COLO829 (cell line): ENCODE data around the gene CR1L.
A peak's percentile ranks its signal among the peaks of the same experiment; 100 is the strongest.
"Not testable (repeated sequence)": the region's sequence is repeated elsewhere in the genome, so short reads cannot be mapped to it uniquely, and the experiment has no call there.

Source experiments
- DNase-seq: peaks from one replicate; pipeline ENCODE4 v3.0.0; 2012; ENCODE audit warnings: low spot score

The CR1L gene

DNA sequence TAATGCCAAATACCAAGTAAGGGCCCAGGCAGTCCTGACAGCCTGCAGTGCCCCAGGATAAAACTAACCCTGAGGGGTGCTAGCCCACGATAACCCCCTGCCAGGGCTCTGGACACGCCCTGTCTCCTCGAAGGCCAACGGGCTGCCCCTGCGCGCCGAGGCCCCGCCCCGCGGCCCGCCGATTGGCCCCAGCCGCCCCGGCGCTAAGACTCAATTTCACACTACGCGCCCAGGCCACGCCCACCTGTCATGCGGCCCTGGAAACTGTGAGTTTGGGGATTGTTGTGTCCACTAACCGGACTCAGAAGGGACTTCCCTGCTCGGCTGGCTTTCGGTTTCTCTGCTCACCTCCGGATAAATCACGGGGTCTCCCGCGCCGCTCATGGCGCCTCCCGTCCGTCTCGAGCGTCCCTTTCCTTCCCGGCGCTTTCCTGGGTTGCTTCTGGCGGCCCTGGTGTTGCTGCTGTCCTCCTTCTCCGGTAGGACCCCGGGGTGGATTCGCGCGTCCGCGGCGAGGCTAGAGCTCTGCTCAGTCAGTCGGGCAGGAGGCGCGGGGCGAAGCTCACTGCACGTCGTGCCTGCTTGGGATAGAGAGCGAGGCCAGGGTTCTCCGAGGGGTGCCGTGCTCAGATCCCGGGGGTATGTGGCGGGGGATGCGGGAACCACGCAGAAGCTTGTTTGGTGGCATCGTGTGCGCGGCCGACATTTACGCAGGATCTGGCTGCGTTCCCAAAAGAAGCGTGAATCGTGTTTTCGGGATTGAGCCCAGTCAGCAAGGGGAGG is at the start of gene CR1L:
Gene CR1L (plus strand): TSS at position 282 of the 783 bp plus-strand sequence. CDS start 101 bp downstream, at position 383.
- DNase-seq, result no peak

DNA sequence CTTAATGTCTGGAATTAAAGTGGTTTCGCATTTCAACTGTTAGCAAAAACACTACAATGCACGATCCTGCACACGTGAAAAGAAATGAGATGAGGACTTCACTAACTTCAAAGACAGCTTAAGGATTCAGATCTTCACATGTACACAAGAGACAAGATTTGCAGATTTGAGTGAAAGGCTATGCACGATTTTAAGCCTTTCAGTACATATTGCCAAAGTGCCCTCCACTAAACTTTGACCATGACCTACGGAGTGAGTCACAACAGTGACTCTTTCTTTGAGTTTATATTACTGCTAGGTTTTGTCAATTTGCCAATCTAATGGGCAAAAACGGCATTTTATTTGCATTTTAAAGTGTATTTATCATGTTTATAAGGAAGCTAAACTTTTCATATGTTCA is 41.2 kb upstream of the CR1L start:
- peak; percentile 16 for DNase-seq

DNA sequence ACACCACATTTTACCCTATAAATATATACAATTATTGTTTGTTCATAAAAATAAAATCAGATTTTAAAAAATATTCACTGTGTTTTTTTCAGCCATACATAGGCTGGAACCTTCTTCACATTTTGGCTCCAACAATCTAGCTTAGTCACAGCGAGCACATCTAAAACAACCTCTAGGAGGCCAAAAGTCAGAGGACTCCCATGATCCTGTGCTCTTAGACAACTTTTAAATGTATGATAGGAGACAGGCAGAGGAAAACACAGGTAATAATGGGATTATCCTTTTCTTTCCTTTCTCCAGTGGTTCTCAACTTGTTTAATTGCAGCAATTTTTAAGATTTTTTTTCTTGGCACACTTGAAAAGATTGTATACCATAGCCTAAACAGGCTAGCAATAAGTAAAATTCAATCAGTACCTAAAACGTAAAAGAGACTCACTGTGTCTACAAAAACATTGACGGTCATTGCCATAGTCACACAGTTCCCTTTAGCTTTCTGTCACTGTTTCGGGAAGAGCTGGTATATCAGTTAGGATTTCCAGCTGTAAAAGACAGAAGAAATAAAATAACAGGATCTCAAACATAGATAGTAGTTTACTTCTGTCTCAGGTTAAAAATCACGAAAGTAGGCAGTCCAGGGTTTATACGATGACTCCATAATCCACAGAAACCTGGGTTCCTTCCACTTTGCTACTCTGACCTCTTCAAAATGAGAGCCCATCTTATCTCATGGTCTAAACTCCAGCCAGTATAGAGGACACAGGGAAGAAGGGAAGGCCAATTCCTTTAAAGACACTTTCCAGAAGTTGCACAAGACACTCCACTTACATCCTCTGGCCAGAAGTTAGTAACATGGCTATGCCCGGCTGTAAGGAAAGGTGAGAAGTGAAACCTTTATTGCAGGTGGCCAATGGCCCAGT is 39.2 kb upstream of the CR1L start:
- no peak for DNase-seq

DNA sequence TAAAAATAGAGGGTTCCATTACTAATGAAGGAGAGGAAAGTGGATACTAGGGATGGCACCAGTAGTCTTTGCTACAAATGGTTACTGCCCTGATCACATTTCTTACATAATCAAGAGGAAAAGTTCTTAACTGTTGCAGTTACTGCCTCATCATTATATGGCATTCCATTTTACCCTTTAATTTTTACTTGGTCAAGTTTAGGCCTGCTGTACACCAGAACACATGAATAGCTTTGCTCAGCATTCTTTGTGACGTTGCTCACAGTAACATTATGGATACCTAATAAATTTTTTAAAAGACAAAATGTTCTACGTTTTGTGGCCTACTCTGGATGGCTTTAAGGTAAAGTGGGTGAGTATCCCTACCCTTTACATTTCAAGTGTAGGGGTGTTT is 38.6 kb upstream of the CR1L start:
- no peak for DNase-seq

DNA sequence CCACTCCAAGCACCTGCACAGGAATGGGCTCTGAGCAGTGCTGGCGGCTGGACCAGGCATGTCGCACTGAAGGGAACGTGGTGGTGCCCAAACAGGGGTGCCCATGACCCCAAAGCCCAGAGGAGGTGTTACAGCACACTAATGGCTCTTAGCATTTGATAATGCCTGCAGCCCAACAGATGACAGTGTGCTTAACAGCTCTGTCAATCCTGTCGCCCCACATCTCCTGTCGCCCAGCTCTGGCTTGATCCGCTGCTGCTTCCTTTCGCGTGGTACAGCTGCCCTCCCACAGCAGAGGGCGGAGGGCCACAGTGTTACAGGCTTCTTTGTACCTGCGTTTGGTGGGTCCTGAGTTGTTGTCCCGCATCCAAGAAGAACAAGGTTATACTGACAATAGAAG is 32.2 kb upstream of the CR1L start:
- DNase-seq, result no peak

DNA sequence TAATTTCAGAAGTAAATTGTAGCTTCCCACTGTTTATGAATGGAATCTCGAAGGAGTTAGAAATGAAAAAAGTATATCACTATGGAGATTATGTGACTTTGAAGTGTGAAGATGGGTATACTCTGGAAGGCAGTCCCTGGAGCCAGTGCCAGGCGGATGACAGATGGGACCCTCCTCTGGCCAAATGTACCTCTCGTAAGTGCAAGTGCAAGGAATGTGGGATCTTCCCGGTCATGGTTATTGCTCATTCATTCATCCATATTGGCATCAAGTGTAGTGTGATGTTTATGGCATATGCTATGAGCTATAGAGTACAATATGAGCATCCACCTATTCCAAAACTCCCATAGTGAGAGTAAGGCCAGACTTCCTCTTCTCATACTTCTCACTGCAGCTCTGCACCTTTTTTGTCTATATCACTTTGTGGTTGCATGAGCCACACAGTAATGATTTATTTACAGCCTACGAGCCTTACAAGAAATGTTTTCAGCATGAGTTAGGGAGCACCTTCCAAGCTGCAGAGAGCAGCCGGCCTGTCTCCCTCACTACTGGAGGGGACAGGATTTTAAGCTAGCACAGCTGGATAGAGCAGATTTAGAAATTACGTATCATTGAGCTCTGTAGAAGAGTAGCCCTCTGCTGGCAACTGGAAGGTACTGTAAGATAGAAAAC is 24.9 kb upstream of the CR1L start:
- DNase-seq, result peak; percentile 42

DNA sequence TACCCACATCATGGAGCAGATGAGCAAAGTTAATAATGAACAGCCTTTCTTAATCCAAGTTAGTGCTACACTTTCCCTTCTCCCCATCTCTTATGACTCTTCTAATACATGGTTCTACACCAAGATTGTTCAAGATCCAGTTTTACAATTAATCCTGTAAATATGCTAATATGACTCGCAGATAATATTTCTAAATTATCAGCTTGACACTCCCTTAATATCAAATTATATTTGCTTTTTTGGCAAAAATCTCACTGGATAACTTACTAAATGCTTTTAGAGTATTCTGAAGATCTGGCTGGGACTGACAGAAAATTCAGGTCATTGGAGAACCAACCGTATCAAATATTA is 24.4 kb upstream of the CR1L start:
- DNase-seq, result no peak

DNA sequence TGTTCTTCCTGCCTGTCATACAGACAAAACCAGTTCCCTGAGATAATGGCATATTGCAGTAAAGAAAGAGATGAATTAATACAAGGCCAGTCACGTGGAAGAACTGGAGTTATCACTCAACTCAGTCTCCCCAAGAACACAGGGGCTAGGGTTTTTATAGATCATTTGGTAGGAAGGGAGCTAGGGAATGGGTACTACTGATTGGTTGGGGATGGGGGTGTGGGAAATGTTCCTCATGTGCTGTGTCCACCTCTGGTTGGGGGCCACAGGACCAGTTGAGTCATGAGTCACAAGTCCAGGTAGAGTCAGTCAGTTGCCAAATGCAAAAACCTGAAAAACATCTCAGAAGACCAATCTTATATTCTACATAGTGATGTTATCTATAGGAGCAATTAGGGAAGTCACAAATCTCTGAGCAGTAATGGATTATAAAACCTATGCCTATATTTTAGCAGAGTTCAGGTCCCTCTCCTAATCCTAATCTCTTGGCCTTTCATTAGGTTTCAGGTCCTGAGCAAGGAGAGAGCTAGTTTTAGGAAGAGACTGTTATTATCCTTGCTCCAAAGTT is 19.3 kb upstream of the CR1L start:
- not testable (repeated sequence) for DNase-seq

DNA sequence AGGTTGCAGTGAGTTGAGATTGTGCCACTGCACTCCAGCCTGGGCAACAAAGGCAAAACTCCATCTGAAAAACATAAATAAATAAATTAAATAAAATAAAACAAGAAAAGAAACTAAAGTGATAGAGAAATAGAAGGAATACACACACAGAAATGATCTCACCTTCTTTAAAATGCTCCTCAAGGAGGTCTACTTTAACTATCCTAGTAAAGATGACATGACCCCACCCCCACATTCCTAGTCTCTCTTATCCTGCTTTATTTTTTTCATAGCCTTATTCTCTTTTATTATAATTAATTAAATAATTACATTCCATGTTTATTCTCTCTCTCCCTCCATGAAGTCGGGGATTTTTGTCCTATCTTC is 18.0 kb upstream of the CR1L start:
- no peak for DNase-seq

DNA sequence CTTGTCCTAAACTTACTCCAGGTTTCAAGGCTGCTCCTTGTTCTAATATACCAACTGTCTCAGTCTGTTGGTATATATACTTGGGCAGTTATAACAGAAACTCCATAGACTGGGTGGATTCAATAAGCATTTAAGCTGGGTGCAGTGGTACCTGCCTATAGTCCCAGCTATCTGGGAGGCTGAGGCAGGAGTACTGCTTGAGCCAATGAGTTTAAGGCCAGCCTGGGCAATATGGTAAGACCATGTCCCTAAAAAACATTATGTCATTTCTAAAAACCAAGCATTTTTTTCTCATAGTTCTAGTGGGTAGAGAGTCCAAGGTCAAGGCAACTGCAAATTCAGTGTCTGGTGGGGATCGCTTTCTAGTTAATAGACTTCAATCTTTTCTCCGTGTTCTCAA is 17.4 kb upstream of the CR1L start:
- DNase-seq, result no peak

DNA sequence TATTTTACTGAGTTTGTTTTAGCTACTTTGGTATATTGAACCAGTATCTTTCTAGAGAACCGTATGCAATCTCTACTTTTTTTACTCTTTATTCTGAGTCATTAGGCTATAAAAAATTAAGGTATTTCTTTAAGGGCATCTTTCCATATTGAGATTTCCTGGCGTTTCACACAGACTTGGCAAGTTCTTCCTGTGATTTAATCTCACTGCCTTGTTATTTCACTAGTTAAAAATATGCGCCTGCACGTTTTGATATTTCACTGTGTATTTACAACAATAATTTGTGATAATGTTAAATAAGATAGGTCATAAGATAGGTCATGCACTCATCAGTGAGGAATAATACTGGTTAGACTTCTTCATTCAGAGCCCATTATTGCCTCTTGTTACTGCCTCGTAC is 16.2 kb upstream of the CR1L start:
- no peak for DNase-seq

DNA sequence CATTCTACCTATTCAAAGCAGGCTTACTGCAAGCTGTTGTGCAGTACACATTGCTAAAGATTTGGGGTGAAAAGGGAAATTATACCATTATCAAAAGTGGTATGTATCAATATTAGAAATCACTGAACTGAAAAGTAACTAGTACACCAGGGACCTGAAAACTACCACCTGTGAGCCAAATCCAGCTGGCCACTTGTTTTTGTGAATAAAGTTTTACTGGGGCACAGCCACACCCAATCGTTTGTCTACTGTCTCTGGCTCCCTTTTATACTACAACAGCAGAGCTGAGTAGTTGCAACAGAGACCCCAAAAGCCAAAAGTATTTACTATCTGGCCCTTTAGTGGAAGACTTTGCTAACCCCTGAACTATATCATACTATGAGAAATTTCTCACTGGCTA is 13.8 kb upstream of the CR1L start:
- no peak for DNase-seq

DNA sequence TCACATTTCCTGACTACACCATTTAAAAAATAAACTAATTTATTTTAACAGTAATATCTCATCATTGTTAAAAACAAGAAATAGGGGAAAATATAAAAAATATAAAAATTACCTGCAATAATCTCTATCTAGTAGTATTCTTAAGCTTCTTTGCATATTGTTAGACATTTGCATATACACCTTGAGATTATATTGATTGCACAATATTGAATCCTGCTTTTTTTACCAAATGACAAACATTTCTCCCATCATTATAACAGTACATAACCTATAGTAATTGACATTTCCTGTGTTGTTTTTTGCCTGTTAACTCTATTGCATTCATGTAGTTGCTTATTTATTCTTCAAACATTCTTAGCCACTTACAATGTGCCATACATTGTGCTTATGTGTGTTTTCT is 11.7 kb upstream of the CR1L start:
- DNase-seq, result no peak

DNA sequence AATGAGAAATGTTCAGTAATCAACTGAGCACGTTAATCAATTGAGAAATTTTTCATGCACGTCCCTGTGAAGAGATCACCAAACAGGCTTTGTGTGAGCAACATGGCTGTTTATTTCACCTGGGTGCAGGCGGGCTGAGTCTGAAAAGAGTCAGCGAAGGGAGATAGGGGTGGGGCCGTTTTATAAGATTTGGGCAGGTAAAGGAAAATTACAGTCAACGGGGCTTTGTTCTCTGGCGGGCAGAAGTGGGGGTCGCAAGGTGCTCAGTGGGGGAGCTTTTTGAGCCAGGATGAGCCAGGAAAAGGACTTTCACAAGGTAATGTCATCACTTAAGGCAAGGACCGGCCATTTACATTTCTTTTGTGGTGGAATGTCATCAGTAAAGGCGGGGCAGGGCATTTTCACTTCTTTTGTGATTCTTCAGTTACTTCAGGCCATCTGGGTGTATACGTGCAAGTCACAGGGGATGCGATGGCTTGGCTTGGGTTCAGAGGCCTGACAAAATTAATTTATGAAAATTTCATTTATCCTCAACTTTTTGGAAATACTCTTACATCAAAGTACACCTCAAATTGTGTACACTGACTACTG is 11.1 kb upstream of the CR1L start:
- DNase-seq, result not testable (repeated sequence)

DNA sequence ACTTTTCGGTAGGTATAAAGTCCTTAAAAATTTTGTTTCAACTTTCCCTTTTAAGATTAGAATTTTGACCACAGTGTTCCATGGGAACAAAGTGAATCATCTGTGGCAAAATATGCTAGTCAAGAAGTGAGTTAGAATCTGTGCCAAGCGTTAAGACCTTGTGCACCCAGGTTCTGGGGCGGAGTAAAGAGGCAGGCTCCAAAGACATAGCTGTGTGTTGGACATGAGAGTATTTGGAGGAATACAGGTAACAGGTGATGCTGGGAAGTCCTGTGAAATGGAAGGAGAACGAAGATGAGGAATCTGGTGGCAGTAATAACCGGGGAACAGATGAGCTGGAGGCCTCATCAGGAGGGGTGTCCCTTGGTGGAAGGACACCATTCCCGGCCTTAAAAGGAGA is 10.6 kb upstream of the CR1L start:
- not testable (repeated sequence) for DNase-seq

DNA sequence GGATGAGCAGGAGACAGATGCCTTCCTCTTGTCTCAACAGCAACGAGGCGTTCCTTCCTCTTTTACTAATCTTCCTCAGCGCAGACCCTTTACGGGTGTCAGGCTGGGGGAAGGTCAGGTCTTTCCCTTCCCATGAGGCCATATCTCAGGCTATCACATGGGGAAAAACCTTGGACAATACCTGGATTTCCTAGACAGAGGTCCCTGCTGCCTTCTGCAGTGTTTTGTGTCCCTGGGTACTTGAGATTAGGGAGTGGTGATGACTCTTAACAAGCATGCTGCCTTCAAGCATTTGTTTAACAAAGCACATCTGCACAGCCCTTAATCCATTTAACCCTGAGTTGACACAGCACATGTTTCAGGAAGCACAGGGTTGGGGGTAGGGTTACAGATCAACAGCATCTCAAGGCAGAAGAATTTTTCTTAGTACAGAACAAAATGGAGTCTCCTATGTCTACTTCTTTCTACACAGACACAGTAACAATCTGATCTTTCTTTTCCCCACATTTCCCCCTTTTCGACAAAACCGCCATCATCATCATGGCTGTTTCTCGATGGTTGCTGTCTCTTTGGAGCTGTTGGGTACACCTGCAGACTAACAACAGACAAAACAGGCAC is 9.3 kb upstream of the CR1L start:
- not testable (repeated sequence) for DNase-seq

DNA sequence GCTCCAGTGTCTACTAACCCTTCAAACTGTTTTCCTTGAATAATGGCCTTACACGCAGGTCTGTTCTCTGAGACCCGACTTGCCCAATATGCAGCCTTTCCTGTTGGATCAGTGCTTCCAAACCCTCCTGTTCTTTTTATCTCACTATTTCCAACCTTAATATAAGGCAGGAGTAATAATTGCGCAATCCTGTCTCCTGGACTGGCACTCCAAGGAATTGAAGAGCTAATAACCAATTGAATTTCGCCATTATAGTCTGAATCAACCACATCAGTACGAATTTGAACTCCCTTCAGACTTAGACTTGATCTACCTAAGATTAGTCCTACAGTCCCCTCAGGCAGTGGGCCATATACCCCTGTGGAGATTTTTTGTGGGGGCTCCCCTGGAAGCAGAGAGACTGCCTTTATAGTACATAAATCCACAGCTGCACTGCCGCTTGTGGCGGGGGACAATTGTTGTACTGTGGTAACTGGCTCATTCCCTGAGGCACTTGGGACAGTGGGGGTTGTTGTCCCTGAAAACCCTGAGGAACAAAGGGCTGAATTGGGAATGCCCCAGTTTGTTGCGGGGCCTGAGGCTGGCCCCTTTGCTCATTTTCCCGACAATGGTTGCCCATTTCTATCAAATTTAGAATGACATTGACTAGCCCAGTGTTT is 6.3 kb upstream of the CR1L start:
- not testable (repeated sequence) for DNase-seq

DNA sequence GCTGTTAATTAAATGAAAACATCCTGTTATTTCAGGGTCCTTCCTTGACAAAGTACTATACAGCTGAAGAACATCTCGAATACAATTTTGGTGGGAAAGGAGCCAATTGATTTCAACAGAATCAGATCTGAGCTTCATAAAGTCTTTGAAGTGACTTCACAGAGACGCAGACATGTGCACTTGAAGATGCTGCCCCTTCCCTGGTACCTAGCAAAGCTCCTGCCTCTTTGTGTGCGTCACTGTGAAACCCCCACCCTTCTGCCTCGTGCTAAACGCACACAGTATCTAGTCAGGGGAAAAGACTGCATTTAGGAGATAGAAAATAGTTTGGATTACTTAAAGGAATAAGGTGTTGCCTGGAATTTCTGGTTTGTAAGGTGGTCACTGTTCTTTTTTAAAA is 5.6 kb upstream of the CR1L start:
- DNase-seq, result not testable (repeated sequence)

DNA sequence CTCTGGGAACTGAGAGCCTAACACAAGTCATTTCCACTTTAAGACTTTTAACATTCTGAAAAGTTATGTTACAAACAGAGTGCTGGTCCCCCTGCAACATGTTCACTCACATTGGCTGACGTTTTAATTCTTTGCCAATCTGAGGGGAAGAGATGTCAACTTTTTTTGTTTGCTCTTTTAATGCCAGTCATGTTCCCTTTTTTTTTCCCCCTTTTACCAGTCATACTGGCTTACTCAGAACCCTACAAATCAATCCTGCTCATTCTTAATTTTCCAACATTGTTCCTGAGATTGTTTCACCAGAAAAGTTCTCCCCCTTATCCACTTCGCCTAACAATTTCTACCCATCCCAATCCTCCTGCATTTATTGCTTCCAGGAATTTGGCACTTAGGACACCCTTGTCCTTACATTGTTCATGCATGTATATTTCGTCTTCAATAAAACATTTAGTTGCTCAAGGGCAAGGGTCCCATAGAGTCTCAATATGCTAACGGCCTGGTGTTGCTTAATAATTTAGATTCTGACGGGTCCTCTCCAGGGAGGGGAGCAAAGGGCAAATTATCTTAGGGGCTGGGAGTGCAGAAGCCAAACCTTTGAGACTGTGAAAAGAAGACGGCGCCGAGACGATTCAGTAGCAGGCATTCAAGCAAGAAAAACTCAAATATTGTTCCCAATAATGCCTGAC is 624 bp upstream of the CR1L start:
- DNase-seq, result no peak

DNA sequence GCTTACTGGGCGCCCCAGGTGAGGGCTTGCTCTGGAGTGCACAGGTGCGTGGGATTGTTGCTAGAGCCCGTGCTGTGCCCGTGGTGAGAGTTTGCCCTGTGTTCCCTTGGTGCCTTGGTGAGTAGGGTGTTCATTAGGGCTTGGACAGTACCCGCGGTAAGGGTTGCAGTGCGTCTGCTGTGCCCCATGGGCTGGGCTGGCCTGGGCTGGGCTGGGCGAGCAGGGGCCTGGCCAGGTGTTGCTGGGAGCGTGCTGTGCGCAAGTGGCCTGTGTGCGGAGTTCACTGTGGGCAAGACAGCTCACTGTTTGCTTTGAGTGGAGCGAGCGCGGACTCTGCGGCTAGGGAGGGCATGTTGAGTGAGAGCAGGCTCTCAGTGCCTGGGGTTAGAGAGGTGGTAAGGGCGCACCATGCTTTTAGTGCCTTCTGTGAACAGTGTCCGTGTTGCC is 725 bp downstream of the CR1L start:
- DNase-seq, result no peak
